NCI-H526 (cell line): ENCODE data around the gene TTLL5.
A peak's percentile ranks its signal among the peaks of the same experiment; 100 is the strongest.

Source experiments
- DNase-seq, 2 experiments: peaks; one replicate each; lab custom pipeline; 2025; lab: John Stamatoyannopoulos, UW

TTLL5 gene

GRCh38 chr14:75697918-75698317, 36.9 kb downstream of the TTLL5 start:
- no peak for DNase-seq

GRCh38 chr14:75699331-75699730, 38.3 kb downstream of the TTLL5 start:
- DNase-seq = no peak

GRCh38 chr14:75700295-75700694, 39.2 kb downstream of the TTLL5 start:
- DNase-seq = no peak

DNA sequence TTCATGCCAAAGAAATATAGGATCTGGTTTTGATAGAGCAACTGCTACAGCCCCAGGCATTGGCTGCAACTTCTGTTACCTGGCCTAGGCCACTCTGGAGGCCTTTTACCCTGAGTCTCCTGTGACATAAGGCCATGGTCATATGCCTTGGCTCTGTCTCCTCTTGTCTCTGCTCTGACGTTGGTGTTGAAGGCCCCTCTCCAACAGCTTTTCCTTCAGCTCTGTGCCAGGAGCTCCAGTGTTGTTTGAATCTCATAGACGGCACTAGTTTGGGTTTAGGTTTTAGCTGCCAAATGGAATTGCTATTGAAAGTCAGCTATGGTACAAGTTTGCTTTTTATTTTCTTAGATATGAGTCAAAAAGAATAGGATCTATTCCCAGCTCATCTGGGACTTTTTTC, 41.1 kb downstream of the TTLL5 start:
- DNase-seq = no peak

DNA sequence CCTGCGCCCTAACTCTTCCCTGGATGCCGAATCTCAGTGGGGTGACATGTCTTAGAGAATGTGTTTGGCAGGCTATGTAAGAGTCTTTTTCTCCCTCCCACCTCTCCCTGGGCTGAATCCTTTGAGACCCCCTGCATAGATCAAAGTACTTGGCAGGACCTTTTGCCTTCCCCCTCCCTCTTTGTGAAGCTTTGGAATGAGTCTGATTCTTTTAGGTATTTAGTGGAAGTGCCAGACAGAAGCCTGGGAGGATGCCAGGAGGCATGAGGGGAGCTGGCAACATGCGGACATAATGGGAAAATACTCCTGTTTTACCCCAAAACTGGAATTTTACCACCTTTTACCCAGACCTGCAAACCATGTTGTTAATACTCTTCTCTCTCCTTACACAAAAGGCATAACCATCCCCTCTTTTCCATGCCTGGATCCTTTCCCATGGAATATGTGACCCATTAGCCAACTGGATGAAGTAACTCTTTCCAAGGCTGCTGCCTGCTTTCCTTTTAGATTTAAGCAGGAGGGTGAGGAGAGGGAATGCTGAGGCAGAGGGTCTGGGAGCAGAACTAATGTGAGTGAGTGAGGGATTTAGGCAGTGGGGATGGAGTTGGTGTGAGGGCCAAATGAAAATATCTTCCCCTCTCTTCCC, 41.7 kb downstream of the TTLL5 start:
- no peak for DNase-seq

DNA sequence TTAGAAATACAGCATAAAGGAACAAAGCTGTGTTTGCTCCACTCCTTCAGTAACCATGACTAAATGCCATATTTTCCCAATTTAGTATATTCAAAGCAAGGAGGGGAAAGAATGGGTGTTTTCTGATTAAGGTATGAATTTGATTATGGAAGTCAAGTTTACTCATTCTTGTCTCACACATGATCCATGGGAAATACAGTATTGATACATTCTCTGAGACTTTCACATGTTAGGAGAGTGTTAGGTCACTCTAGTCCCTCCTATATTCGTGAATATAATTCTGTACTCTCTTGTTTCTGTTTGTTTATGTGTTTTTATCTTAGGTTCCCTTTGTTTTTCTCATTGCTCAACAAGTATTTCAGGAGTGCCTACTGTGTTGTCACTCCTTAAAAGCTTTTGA, 42.4 kb downstream of the TTLL5 start:
- DNase-seq = no peak

DNA sequence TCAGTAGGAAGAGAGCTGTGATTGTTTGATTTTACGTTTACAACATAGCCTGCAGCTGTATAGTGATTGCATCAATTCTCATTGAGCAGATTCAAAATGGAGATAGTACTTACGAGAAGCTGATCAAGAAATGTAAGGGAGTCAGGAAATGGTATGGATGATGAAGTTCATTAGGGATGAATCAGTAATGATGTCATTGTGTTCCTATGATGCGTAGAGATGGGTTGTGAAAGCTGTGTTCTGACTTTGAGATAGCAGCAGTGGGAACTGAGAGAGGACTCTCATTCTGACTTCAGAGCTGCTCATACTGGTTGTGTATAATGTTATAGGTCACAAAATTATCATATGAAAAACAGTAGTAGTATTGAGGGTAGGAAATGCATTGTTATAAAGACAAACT, 44.0 kb downstream of the TTLL5 start:
- no peak for DNase-seq

DNA sequence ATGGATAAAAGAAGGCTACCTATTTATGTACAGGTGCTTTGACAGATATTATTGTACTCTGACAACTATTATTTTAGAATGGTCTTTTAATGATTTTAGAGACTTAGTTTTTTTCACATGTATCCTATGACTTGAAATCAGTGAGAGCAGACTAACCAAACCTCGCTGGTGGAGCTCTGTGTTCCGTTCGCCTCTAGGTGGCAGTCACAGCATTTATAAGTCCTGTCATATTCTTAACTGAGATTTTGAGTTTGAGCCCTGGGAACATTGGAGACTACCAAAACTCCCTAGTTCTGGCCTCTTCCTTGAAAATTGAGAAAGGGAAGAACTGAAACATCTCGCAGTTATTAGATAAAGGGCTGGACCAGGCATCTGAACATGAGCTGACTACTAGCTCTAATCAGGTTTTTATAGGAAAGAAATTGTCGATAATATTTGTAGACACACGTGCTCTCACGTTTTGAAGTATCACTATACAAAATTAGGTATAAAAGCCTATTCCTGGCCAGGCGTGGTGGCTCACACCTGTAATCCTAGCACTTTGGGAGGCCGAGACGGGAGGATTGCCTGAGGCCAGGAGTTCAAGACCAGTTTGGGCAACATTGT, 48.3 kb downstream of the TTLL5 start:
- DNase-seq = peak; percentile 34 to 80

- DNase-seq = peak in 1 of 2 experiments; percentile 7
Observed at GRCh38 chr14:75711105-75711795, 50.2 kb downstream of the TTLL5 start.

GRCh38 chr14:75711796-75712211, 50.8 kb downstream of the TTLL5 start:
- DNase-seq = no peak

- no peak for DNase-seq
Observed at GRCh38 chr14:75714991-75715390, 53.9 kb downstream of the TTLL5 start.

DNA sequence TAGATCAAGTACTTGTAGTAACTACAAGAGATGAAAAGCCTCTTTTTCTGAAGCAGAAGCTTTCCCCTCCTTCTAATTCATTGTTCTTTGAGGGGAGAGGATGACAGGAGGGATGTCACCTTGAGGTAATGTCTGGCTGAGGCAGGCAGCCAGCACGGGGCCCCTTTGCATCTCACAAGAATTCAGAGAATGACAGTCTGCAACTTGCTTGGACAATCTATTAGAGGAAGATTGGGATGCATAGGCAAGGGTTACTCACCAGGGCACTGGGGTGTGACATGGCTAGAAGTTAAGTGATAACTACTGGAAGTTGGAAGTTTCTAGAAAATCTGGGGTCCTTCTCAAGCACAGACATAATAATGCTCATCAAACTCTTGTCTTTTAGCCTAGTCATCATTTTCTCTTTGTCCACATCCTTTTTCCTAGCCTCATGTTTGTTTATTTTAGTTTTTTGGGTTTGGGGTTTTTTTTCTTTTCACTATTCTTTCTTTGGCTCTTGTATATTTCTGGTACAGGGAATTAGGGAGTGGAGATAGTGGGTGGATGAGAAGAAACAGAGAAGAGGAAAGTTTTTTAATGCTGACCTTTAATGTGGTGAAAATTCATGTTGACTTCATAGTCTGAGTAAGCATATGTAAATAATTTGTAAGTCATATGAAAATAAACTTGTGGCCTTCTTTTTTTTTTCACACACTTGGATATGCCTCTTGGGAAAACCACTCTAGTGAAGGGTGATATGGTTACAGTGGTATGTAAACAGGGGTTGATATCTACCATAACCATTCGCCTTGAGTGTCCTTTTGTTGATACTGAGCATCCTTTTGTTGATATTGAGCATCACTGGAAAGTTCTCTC, 55.1 kb downstream of the TTLL5 start:
- DNase-seq = no peak

GRCh38 chr14:75717729-75718128, 56.7 kb downstream of the TTLL5 start:
- DNase-seq = no peak

DNA sequence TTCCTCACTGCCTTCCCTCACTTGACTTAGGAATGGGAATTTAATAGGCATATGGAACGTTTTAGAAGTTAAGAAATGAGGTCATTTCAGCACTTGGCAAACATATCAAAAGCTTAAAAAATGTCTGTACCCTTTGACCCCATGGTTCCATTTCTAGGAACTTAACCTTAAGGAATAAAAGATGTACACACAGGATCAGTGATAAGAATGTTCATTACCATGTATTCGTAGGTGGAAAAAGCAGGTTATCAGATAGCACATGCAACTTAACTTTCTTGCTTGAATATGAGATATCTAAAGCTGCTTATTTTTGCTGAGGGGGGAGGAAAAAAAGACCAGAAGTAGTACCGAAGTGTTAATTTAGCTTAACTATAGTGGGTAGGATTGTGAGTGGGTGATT, 57.2 kb downstream of the TTLL5 start:
- no peak for DNase-seq

DNA sequence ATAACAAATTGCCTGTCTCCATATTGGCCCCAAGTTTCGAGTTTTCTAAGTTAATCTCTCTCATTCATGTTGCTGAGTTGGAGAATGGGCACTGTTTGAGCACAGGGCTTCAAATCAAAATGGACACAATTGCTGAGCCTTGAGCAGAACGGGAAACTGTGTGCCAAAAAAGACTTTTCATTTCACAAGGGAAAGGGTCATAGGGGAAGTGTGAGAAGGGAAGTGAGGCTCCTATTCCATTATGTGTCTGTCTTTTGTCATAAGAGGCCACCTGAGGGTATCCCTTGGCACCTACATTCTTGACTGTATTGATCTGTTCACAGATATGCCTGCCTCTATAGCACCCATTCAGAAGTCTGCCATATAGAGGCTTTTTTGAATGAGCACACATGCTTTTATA, 59.1 kb downstream of the TTLL5 start:
- DNase-seq = no peak

- DNase-seq = no peak
Observed at GRCh38 chr14:75720842-75721498, 59.9 kb downstream of the TTLL5 start.

DNA sequence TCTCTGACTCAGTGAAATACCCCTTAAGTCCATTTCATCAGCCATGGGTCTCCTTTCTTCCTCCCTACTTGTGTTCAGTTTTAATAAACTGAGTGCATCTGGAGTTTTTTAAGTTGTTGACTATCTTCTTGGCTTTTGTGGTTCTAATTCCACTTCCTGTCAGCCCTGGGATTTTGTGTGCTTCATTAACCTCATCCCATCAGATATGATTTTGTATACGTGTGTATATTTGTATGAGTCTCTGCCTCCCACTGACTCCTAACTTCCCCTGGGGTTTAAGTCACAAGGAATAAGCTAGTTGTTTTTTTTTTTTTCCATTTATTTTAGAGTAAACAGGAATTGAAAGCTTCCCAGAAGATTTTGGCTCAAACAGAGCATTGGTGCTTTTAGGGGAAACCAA, 62.7 kb downstream of the TTLL5 start:
- DNase-seq = no peak

DNA sequence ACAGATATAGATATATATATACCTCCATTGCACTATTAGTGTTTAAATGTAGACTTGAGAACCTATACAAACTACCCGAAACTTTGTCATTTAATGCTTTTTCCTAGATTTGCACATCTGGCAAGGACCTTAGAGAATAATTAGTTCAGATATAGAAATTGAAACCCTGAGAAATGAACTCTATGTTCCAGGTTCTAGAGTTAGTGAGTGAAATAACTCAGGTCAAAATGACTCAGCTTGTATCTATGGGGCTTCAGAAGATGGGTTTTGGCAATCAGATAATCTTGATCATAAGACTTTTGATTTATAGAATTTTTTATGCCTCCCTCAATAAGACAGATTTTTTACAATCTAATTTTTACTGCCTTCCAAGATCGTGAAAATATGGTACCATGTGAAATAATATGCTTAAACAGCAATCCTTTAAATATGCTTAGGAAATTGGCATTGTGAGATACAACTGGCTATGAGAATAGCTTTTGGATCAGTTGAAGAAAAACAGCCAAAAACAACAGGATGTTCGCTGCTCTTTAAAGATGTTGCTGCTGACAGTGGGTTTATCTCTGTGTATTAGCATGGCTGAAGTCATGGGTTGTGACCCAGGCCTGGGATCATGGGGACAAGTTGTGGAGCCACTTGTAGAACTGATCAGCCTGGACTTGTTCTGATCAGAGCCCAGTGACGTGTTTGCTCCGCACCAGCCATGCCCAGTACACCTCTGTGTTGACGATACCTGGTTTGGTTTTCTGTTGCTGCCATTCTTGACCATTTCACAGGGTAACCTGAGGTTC, 63.6 kb downstream of the TTLL5 start:
- no peak for DNase-seq

DNA sequence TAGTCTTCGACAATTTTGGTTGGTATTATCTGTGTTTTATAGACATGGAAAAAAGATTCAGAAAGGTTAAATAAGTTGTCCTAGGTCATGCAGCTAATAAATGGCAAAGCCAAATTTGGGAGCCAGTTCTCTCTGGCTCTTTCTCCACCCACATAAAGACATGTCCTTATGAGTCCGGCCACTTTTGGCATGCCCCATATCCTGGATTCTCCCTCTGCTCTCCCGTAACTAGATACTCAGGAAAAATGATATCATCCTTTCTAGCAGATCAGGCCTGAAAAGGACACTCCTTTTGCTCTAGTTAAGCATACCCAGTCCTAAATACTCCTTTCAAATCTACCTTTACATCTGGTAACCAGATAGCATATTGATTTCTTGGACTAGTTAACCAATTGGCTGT, 64.4 kb downstream of the TTLL5 start:
- no peak for DNase-seq

DNA sequence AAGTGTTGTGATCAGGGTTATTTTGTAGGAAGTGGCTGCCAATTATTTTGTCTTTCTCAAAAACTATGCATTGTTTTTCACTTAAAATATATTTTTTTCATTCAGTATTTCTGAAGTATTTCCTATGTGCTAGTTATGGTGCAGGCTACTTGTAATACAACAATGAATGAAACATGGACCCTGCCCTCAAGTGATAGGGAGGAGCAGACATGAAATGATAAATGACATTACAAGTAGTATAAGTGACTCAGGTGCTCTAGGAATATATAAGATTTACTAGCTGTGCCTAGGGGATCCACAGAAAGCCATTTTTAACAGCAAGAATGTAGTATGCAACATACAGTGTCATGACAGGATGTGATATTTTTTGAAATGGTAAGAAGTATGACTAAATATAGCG, 65.3 kb downstream of the TTLL5 start:
- DNase-seq = no peak

- no peak for DNase-seq
Observed at GRCh38 chr14:75727124-75727523, 66.1 kb downstream of the TTLL5 start.
